Activated naive CD8-positive, alpha-beta T cell treated with anti-CD3 and anti-CD28 coated beads, Interleukin-2, amount 10 ng/mL, durations not matched to agents 7 days and 5 days (primary cell): ENCODE measurements around the gene MR1. TPM values are rescaled to one million over a fixed set of nuclear protein-coding genes. Genes with fewer than 3 reads are reported as not detected.

Source experiments
- ATAC-seq: fragments of 150-1000 bp; cut with Tn5 transposase; one replicate; pipeline ENCODE4 v1.10.0; 2021; ENCODE audit warnings: low read depth, moderate library complexity
- POLR2A ChIA-PET: fragments of 350-600 bp; sonication (Branson Sonifier 250); formaldehyde crosslinking; loops from one replicate; lab custom pipeline; 2021; ENCODE audit warnings: antibody characterized with exemption; lab: Charles Lee
- DNase-seq: peaks from one replicate; pipeline ENCODE4 v3.0.0; 2021
- H3K27ac Mint-ChIP-seq: one replicate; pipeline ENCODE4 v1.8.0; 2022; ENCODE audit warnings: mild to moderate bottlenecking, mixed read lengths
- H3K27me3 Mint-ChIP-seq: one replicate; pipeline ENCODE4 v1.8.0; 2022; ENCODE audit warnings: mild to moderate bottlenecking, moderate library complexity, mixed read lengths
- H3K36me3 Mint-ChIP-seq: one replicate; pipeline ENCODE4 v1.8.0; 2021; ENCODE audit warnings: mild to moderate bottlenecking, mixed read lengths
- H3K4me1 Mint-ChIP-seq: one replicate; pipeline ENCODE4 v1.8.0; 2021; ENCODE audit warnings: mixed read lengths
- H3K4me3 Mint-ChIP-seq: one replicate; pipeline ENCODE4 v1.8.0; 2022; ENCODE audit warnings: mild to moderate bottlenecking, moderate library complexity, mixed read lengths
- H3K9me3 Mint-ChIP-seq: one replicate; pipeline ENCODE4 v1.8.0; 2021; ENCODE audit warnings: mixed read lengths
- total RNA-seq, 2 experiments: library from RNA; stranded (reverse); gene quantifications; one replicate each; pipeline ENCODE4 v1.2.3, GENCODE V29; 2021

Gene MR1
- total RNA-seq, 2 experiments from 2014 or later, result 39.2 to 40.0 TPM

DNA sequence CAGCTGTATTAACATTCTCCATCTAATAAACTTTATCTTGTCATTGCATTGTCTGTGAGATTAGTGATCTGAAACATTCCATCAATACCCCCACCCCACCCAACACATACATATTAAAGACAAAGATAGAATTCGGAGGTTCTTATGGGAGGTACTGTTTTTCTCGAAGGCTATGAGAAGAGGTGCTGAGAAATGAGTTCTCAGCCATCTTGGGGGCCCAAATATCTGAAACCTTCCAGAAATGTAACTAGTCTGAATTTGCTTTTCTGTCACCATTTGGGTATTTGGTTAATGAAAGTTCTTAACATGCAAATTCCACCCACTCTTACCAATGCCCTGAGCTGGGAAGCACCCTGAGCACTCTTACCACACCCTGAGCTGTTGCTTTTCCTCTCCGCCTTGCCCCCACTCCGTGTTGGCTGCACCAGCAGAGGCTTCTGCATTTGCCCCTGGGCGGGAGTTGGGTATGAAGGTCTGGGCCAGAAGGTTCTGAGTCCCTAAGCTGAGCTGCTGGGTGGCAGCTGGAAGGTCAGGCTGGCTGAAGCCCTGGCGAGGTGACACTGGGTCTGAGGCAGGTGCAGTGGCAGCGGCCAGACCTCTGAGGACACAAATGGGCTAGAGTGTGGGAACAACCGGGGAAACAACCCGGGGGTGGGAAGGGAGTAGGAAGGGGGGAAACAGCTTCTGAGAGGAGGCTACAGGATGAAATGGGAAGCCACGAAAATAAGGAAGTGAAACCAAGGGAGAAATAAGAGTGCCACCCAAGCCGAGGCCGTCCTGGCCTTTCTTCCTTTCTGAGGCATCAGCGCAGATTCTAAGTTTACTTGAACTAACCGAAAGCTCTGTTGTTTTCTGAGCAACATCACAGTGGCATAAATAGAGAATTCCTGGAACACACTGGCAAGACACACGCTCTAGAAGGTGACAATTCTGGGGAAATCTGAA, 28.4 kb downstream of the MR1 start:
- H3K27ac Mint-ChIP-seq, result peak overlapping the region; percentile 83
- H3K4me1 Mint-ChIP-seq, result peaks cover 17% of the 10 kb centered on the region
- DNase-seq, result peak; percentile 43

DNA sequence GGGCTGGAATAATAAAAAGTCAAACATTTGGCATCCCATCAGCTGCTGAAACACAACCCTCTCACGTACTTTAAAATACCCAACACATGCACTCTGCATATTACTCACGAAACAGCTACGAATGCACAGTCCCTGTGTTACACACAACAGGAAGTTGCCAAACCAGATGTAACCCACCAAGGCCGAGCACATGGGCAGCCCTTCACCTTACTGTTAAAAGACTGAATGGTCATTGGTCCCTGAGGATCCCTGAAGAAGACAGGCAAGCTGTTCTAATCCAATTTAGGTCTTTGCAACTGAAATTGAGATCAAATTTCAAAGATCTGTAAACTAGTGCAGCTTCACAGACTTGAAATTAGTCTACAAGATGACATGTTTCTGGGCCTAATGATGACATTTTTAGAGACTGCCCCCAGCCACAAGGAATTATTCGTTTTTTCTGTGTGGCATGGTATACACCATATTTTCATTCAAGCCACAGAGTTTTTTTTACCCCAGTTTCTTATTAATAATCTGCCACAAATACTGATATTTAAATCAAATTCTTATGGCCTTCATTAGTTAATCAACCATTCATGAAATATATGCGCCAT, 29.1 kb downstream of the MR1 start:
- peak; percentile 95 for ATAC-seq
- H3K4me1 Mint-ChIP-seq, result peaks cover 17% of the 10 kb centered on the region
- peak overlapping the region; percentile 83 for H3K27ac Mint-ChIP-seq
- peaks cover 5% of the 10 kb centered on the region for H3K9me3 Mint-ChIP-seq
- H3K36me3 Mint-ChIP-seq, result peaks cover 26% of the 10 kb centered on the region
- DNase-seq, result peak; percentile 44
- POLR2A ChIA-PET, result interaction anchor here (1.2 to 2.3 kb wide), 4 partner anchors 10 to 79 kb away, joined by 3 to 19 read pairs (median 7); no protein-coding TSS in a partner anchor
- H3K4me3 Mint-ChIP-seq, result peak overlapping the region; percentile 63
- no peaks in the 10 kb centered on the region for H3K27me3 Mint-ChIP-seq

More for the DNA sequence above, 28.4 kb downstream of the MR1 start:
- H3K9me3 Mint-ChIP-seq, result peaks cover 5% of the 10 kb centered on the region
- peaks cover 30% of the 10 kb centered on the region for H3K36me3 Mint-ChIP-seq
- H3K4me3 Mint-ChIP-seq, result peak overlapping the region; percentile 63
- H3K27me3 Mint-ChIP-seq, result no peaks in the 10 kb centered on the region
- POLR2A ChIA-PET, result interaction anchor here (1.2 to 2.3 kb wide), 4 partner anchors 11 to 79 kb away, joined by 3 to 19 read pairs (median 7); no protein-coding TSS in a partner anchor
- ATAC-seq, result peak; percentile 46

DNA sequence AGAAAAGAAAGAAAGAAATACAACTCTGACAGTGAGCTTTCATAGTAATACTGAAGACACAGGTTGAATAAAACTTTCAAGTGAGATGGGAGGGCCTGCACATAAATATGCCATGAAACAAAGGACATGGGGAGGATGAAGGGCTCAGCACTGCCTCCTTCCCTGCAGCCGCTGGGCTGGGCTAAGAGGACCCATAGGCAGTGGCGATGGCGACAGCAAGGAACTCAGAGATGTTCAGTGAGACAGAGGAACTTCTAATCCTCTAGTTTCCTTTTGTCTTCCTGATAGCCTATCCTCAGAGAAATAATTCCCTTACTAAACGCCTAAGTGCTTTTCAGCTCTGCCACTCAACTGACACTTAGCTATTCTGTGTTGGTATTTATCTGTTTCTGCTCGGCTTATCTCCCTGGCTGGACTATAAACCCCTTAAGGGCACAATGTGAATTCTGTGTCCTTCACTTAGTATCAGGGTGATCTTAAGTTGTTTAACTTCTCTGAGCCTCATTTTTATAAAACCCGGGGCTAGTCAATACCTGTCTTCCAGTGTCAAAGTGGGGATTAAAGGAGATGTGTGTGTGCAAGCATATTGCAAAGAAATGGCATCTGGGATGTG, 30.3 kb downstream of the MR1 start:
- Mint-ChIP-seq H3K27me3 (peaks cover 2% of the 10 kb centered on the region), H3K4me1 (peaks cover 17% of the 10 kb centered on the region), H3K9me3 (peaks cover 5% of the 10 kb centered on the region), H3K36me3 (peaks cover 15% of the 10 kb centered on the region), H3K27ac (no peak overlapping the region), H3K4me3 (no peak overlapping the region)
- POLR2A ChIA-PET, result interaction anchor here (0.6 to 0.7 kb wide), 3 partner anchors 41 to 327 kb away, joined by 3 to 4 read pairs (median 4); no protein-coding TSS in a partner anchor
- DNase-seq (no peak), ATAC-seq (no peak)

DNA sequence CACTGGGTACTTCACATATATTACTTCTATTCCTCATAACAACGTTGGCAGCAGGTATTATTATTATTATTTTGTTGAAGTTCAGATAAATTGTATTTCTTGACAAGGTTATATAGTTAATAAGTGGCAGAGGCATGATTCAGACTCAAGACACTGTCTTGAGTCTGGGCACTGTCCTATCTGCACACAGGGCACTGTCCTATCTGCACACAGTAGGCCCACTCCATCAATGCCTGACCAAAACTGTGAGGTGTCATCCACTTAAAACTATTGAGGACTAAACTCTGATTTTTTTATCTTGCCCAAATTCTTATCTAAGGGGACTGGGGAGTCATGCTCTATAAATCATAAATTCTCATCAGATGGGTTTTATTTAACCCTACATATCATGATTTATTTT, 30.9 kb downstream of the MR1 start:
- Mint-ChIP-seq H3K4me3 (no peak overlapping the region), H3K36me3 (peaks cover 9% of the 10 kb centered on the region), H3K4me1 (peaks cover 17% of the 10 kb centered on the region), H3K27me3 (peaks cover 6% of the 10 kb centered on the region), H3K9me3 (peaks cover 1% of the 10 kb centered on the region), H3K27ac (no peak overlapping the region)
- ATAC-seq (no peak), DNase-seq (no peak)
- POLR2A ChIA-PET, result interaction anchor here (0.7 kb wide), 2 partner anchors 24 to 83 kb away, joined by 3 read pairs; no protein-coding TSS in a partner anchor

DNA sequence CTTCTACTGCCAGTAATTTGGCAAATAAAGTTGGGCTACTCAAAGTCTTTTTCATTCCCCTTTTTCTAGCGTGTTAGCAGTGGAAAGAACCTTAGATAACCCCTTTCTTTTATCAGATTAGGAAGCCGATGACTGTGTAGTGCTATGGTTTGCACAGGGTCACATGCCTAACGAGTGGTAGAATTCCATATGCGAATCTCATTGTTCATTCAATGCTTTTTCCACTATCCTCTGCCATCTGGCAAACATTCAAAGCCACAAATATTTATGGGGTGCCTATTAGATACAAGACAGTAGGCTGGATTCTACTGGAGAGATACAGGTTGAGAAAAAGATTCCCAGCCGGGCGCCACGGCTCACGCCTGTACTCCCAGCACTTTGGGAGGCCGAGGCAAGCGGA, 39.9 kb downstream of the MR1 start:
- DNase-seq (no peak), ATAC-seq (no peak)
- POLR2A ChIA-PET, result no interaction called here
- Mint-ChIP-seq H3K4me1 (no peaks in the 10 kb centered on the region), H3K27ac (no peak overlapping the region), H3K4me3 (no peak overlapping the region), H3K9me3 (peaks cover 2% of the 10 kb centered on the region), H3K36me3 (no peaks in the 10 kb centered on the region), H3K27me3 (peaks cover 40% of the 10 kb centered on the region)

DNA sequence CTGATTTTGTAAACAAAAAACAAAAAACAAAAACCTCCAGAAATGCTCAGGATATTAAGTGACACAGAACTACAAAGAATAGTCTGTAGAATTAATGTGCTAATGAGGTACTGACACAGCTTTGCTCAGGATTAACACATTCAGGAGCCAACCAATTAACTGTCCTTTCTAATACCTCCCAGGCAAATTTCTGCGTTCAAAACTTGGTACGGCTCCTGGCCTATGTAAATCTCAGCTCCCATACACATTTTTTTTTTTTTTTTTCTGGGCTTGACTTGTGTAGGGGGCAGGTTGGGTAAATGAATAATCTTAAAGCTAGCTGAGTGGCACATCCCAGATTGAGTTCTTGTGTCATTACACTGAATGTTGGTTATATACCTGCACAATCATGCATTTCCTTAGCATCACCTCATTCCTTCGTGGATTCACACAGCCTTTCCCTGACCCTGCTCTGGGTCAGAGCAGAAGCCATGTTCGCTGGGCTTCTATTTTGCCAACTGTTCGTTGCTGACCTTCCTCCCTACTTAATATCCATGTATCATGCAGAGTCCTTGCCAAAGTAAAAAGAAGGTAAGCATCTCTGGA, 42.1 kb downstream of the MR1 start:
- H3K27ac Mint-ChIP-seq, result no peak overlapping the region
- ATAC-seq (no peak), DNase-seq (no peak)
- H3K27me3 Mint-ChIP-seq, result peaks cover 45% of the 10 kb centered on the region
- H3K4me3 Mint-ChIP-seq, result no peak overlapping the region
- POLR2A ChIA-PET, result interaction anchor here (0.7 kb wide), 1 partner anchor 15 kb away, joined by 4 read pairs; no protein-coding TSS in a partner anchor
- peaks cover 6% of the 10 kb centered on the region for H3K4me1 Mint-ChIP-seq
- H3K36me3 Mint-ChIP-seq, result no peaks in the 10 kb centered on the region
- H3K9me3 Mint-ChIP-seq, result peaks cover 2% of the 10 kb centered on the region

DNA sequence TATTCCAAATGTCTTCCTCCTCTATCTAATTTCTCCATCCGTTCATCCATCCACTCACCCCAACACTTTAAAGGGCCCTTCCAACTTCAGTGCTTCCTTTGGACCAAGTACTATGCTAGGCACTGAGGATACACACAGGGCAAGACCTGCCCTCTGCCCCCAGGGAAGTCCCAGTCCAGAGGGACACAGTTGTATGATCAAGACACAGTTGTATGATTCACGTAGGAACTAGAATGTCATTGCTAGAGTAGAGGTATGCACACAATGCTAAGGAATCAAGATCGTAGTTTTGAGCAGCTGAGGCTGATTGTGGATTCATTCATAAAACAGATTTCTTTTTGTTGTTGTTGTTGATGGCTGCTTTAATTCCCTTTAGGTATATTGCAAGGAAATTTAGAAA, 43.1 kb downstream of the MR1 start:
- H3K36me3 Mint-ChIP-seq, result no peaks in the 10 kb centered on the region
- peaks cover 2% of the 10 kb centered on the region for H3K9me3 Mint-ChIP-seq
- ATAC-seq (no peak), DNase-seq (no peak)
- H3K4me1 Mint-ChIP-seq, result peaks cover 7% of the 10 kb centered on the region
- no peak overlapping the region for H3K4me3 Mint-ChIP-seq
- H3K27ac Mint-ChIP-seq, result no peak overlapping the region
- POLR2A ChIA-PET, result no interaction called here
- peaks cover 47% of the 10 kb centered on the region for H3K27me3 Mint-ChIP-seq

DNA sequence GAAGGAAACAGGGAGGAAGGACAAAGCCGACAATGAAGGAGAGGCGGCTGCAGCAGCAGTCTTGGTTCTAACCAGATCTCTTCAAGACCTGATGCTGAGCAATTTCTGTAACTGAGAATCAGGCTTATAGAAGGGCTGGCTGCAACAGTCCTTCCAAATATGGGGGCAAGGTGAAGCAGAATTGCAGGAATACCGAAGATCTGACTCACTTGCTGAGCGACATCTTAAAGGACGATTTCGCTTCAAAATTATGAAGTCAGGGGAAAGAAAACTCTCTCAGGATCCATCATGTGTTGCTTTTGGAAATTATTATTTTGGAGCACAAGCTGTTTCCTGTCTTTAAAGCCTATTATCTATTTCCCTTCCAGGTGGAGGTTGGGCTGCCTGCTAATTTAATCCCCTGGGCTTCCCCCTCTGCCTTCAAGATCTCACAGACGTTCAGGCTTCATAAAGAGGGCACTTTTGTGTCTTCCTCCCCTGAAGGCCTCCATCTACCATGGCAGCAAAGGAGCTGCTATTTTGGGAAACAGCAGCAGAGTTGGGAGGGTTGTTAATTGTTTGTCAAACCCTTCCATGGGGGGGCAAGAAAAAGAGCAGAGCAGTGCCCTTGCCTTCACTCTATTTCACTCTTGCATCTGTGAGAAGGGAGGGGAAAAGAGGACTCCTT, 43.9 kb downstream of the MR1 start:
- POLR2A ChIA-PET, result no interaction called here
- Mint-ChIP-seq H3K27me3 (peaks cover 50% of the 10 kb centered on the region), H3K9me3 (peaks cover 2% of the 10 kb centered on the region), H3K4me3 (no peak overlapping the region), H3K4me1 (peaks cover 7% of the 10 kb centered on the region), H3K27ac (no peak overlapping the region), H3K36me3 (no peaks in the 10 kb centered on the region)
- DNase-seq (no peak), ATAC-seq (no peak)

DNA sequence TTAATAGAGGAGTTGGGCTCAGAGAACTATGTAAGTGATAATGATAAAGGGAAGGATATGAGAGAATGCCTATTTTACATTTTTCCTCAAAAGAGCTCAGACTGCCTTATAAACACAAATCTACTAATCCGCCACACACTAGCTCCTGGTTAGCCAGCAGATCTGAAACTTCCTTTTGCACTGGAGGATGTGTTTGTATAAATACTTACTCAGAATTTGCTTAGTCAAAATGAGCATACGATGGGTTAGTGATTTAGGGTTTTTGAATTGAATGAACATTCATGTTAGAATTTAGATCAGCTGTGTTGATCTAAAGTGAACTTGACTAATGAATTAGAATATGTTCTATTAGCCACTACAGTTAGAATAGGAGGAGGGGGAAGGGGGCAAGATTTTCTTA, 45.6 kb downstream of the MR1 start:
- Mint-ChIP-seq H3K4me1 (peaks cover 12% of the 10 kb centered on the region), H3K4me3 (no peak overlapping the region), H3K36me3 (no peaks in the 10 kb centered on the region), H3K27me3 (peaks cover 49% of the 10 kb centered on the region), H3K9me3 (peaks cover 2% of the 10 kb centered on the region), H3K27ac (no peak overlapping the region)
- POLR2A ChIA-PET, result interaction anchor here (1.3 to 1.7 kb wide), 2 partner anchors 9 to 11 kb away, joined by 4 read pairs; partner anchors contain the start of gene IER5
- DNase-seq (no peak), ATAC-seq (no peak)

DNA sequence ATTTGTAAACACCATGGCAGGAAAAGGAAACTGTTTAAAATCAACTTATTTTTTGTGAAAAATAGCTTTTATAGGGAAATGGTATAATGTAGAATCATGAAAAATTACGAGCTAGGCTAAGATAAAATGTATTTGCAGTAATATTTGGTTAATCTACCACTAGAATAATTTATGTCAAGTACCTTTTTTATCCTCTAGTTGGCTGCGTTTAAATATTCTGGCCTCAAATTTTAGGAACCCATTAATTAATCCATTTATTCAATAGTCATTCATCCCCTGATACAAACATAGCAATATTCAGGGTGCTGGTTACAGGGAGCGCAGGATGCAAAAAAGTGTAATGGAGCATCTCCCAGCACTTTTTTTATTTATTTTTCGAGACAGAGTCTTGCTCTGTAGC, 46.1 kb downstream of the MR1 start:
- ATAC-seq (no peak), DNase-seq (no peak)
- Mint-ChIP-seq H3K36me3 (no peaks in the 10 kb centered on the region), H3K9me3 (no peaks in the 10 kb centered on the region), H3K4me3 (no peak overlapping the region), H3K4me1 (peaks cover 15% of the 10 kb centered on the region), H3K27ac (no peak overlapping the region), H3K27me3 (peaks cover 49% of the 10 kb centered on the region)
- POLR2A ChIA-PET, result interaction anchor here (1.3 to 1.7 kb wide), 2 partner anchors 9 to 10 kb away, joined by 4 read pairs; partner anchors contain the start of gene IER5

DNA sequence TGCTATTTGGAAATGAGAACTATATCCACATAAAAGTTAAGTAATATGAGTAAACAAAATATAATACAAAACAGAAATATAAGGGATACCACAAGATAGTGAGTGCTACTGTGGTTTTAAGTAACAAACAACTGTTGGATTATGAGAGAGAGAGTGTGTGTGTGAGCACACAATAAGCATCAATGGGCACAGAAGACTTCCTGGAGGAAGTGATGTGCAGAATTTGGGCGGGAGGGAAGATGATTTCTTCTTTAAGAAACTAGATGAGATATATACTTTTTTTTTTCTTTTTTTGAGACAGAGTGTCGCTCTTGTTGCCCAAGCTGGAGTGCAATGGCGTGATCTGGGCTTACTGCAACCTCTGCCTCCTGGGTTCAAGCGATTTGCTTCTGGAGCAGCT, 46.8 kb downstream of the MR1 start:
- Mint-ChIP-seq H3K36me3 (no peaks in the 10 kb centered on the region), H3K9me3 (no peaks in the 10 kb centered on the region), H3K27ac (no peak overlapping the region), H3K4me1 (peaks cover 17% of the 10 kb centered on the region), H3K27me3 (peaks cover 44% of the 10 kb centered on the region), H3K4me3 (no peak overlapping the region)
- DNase-seq, result no peak
- ATAC-seq, result no peak
- POLR2A ChIA-PET, result interaction anchor here (1.0 to 1.7 kb wide), 2 partner anchors 8 to 55 kb away, joined by 3 to 4 read pairs; partner anchors contain the start of gene IER5

DNA sequence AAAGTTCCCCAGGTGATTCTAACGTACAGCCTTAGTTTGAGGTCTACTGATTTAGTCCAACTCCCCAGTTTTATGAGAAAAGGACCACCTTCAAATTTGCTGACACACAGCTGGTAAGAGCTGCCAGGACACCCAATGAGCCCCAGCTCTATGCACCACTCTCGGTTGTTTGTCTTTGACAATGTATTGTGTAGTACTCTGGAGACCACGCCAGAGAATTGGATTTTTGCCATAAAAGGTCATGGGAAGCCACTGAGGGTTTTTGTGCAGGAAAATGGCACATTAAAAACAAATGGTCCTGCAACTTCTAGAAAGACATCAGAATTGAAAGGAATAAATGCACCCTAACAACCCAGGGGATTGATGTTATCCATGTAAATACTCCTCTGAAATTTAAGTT, 47.6 kb downstream of the MR1 start:
- DNase-seq, result no peak
- POLR2A ChIA-PET, result interaction anchor here (1.0 to 1.7 kb wide), 2 partner anchors 7 to 54 kb away, joined by 3 to 4 read pairs; partner anchors contain the start of gene IER5
- Mint-ChIP-seq H3K4me1 (peaks cover 17% of the 10 kb centered on the region), H3K27ac (no peak overlapping the region), H3K27me3 (peaks cover 37% of the 10 kb centered on the region), H3K36me3 (no peaks in the 10 kb centered on the region), H3K4me3 (no peak overlapping the region), H3K9me3 (no peaks in the 10 kb centered on the region)
- no peak for ATAC-seq
